Limb (tissue), 2 donors: Measurements from ENCODE around the gene RABGAP1L.

Experiments
- DNase-seq, 2 donors: peaks; one replicate each; pipeline ENCODE4 v3.0.0-alpha.2; 2016; ENCODE audit errors: extremely low spot score in 2 of 2

Gene RABGAP1L

DNA sequence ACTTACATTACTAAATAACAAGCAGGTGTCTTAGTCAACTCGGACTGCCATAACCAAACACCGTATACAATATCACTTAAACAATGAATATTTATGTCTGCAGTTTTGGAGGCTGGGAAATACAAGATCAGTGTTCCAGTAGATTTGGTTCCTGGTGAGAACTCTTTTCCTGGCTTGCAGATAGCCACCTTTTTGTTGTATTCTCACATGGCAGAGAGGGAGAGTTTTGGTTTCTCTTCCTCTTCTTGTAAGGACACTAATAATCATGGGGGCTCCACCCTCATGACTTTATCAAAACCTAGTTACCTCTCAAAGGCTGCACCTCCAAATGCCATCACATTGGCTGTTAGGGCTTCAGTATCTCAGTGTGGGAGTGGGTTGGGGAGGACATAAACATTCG, 757.5 kb downstream of the RABGAP1L start:
- no peak for DNase-seq

DNA sequence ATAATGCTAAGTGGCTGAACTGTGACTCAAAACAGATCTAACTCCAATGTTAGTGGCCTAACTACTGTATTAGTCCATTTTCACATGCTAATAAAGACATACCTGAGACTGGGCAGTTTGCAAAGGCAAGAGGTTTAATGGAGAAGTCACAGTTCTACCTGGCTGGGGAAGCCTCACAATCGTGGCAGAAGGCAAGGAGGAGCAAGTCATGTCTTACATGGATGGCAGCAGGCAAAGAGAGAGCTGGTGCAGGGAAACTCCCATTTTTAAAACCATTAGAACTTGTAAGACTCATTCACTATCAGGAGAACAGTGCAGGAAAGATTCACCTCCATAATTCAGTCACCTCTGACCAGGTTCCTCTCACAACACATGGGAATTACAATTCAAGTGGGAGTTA, 760.8 kb downstream of the RABGAP1L start:
- DNase-seq = no peak

DNA sequence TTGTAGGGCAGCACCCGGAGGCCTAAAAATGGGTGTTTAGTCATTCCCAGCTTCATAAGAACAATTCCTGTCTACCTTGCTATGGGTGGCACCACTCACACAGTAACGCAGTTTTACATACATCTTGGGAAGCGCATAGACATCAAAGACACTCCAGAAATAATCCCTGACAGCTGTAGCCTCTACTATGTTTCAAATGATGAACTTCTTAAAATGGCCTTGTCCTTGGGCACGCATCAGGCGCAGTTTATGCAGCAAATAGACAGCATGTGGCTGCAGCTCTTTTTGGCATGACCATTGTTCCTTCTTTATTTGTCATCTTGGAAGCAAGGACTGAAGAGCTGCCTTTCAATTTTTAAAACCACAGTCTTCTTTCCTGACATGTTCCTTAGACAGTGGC, 762.8 kb downstream of the RABGAP1L start:
- DNase-seq = no peak

DNA sequence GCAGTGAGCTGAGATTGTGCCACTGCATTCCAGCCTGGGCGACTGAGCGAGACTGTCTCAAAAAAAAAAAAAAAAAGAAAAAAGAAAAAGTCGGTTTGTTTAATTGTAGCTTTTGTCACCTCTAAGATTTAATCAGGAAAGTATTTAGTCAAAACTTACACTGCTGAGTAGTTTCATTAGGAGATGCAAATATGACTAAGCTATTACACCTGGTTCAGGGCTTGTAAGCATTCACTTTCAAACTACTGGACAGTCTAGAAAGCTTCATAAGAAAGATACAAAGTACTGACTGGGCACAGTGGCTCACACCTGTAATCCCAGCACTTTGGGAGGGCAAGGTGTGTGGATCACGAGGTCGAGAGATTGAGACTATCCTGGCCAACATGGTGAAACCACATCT, 764.5 kb downstream of the RABGAP1L start:
- DNase-seq = no peak

DNA sequence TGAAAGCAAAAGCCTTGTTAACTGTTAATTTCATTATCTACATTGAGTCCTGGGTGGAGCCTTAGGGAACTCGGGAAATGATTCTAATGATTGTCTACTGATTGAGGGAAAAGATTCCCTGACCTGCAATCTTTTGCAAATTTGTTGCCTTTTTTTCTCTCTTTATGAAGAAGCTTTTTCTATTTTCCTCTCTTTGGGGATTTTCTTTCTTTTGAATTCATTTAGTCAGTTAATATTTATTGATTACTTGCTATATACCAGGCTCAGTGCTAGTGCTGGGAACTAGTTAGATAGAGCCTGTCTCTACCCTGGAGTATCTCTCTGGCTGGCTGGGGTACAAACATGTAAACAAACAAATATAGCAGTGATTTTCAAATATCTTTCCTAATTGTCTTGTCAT, 769.2 kb downstream of the RABGAP1L start:
- no peak for DNase-seq

DNA sequence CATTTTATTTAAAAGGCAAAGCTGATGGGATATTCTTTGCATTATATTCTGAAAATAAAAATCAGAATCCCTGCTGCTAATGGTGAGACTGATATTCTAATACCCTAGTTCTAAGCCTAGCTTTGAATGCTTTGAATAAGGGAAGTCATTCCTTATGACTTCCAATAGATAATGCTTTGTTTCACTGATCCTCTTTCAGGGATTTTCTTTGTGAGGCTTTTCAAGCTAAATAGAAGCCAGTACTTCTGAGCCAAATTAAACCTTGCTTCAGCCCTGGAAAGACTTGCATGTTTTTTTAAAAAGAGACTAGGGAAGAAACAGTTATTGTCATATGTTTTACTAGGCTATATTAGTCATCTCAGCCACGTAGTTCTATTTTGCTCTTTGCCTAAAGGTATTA, 771.9 kb downstream of the RABGAP1L start:
- DNase-seq = no peak

DNA sequence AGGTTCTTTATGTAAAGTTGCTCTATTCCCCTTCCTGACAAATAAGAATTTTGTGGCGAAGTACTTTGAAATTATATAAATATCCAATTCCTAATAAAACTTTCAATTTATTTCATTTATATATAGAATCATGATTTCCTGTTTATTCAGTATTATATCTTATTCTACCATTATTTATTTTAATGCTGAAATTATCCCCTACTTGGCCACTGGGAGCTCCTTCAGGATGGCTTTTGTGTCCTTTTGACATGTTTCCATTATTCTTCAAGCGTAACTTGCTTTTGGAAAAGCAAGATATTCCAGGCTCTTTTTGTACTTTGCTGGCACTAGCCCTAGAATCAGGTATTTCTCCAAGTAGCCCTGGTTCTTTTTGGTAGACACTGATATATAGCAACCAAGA, 773.3 kb downstream of the RABGAP1L start:
- no peak for DNase-seq

DNA sequence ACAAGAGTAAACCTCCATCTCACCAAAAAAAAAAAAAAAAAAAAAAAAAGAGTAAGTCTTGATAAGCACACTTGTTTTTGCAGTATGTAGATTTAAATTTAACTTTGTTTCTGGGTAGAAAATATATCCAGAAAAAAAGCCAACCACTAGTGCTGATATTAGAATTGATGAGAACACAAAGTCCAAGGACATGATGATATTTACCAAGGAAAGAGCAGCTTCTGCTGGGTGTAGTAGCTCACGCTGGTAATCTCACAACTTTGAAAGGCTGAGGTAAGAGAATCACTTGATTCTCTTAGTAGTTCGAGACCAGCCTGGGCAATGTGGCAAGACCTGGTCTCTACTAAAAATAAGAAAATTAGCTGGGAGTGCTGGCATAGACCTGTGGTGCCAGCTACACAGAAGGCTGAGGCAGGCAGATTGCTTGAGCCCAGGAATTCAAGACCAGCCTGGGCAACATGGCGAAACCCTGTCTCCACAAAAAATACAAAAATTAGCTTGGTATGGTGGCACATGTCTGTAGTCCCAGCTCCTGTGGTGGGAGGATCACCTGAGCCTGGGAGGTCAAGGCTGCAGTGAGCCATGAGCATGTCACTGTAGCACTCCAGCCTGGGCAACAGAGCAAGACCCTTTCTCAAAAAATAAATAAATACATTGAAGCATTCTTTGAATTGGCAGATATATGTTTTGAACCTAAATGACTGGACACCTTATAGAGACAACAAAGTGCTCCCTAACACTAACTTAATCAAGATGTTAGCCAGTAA, 776.8 kb downstream of the RABGAP1L start:
- no peak for DNase-seq

DNA sequence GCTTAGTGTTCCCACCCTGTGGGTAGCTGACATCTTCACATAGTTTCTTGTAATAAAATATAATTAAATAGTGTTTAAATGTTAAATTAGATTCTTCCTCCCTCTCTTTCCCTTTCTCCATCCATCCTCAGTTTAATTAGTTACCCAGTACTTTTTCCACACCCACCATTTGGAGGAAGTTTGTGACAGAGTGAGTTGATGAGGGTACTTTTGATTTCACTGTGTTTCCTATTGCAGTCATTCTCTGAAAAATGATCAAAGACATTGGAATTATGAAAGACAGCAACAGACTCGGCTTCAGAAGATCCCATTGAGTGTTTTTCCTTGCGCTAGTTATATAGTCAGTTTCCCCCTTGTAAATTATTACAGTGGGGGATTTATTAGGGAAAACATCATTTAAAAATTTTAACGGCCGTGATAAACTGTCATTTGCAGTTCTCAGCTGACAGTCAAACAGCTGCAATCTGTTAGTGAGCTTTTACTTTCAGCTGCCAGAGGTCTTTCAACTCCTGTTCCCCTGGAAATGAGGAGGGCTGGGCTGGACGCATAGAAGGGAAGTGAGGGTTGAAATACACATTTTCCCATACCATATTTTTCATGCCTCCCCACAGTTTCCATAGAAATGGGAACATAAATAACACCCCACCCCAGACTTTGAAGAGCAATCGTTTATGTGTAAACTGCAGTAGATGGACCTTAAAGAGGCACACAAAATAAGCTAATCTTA, 779.1 kb downstream of the RABGAP1L start:
- DNase-seq = peak in 1 of 2 donors; percentile 85

DNA sequence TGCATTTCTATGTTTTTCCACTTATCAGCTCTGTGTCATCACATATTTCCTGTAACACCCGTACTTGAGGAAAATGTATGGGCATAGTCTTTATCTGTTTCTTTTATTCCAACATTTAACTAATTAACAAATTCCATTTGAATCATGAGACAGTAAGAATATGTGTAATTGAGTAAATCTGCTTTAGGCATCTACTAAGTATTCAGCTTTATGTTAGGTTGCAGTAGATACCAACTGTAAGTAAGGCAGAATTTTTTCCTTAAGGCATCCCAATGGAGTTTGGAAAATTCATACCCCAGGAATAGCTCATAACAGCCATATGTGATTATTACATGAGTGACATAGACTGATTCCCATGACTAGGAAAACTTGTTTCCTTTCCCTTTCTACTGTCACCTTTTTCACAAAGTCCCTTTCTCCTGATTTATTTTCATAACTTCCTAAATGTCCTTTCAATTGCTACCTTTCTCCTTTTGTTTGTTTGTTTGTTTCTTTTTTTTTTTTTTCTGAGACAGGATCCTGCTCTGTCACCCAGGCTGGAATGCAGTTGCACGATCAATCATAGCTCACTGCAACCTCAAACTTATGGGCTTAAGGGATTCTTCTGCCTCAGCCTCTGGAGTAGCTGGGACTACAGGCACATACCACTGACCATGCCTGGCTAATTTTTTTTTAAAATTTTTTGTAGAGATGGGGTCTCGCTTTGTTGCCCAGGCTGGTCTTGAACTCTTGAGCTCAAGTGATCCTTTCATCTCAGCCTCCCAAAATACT, 780.6 kb downstream of the RABGAP1L start:
- no peak for DNase-seq

DNA sequence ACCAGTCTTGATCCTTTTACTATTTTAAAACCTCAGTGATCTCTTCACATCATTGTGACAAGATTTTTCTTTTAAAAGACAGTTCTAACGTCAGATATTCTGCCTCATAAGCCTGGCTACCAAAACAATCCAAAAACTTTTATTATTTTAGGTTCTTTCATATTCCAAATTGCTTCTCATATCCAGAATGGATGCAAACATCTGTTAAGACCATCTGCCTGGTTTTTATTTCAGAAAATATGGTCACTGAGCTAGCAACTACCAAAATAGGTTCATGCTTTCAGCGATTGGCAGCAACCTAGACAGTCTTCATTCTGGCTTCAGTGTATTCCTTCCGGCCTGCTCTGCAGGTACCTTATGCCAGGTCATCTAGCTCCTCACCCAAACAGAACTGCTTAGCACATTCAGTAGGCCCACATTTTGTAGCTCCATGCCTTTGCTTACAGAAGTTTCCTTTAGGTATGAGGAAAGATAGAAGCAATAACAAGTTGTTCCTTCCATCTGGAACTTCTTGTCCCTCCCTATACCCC, 781.4 kb downstream of the RABGAP1L start:
- DNase-seq = no peak

DNA sequence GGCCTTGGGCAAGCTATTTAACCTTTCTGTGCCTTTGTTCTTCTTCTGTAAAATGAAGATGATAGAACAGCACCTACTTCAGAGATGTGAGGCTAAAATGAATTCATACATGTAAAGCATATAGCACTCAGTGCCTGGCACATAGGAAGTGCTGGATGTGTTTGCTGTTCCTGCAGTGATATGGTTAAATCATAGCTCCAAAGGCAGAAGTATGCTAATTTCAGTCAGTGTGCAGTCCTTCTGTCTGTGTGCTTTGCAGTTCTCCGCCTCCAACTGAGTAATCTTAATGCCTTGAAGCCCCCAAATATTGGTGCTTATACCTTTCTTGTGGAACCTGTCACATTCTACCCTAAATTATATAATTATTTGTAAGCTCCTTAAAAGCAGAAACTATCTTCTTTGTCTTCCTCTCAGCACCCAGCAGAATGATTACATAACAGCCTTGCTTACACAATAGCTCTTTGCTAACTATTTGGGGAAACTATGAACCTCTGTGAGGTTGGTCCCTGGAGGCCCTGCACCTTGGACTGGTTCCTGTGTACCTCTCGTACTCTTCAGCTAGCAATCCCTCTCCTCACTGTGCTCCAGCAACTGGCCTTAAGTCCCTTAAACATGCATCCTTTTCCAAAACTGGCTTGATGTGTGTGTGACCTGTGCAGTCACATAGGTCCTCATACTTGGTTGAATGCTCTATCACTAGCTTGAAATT, 783.4 kb downstream of the RABGAP1L start:
- no peak for DNase-seq

DNA sequence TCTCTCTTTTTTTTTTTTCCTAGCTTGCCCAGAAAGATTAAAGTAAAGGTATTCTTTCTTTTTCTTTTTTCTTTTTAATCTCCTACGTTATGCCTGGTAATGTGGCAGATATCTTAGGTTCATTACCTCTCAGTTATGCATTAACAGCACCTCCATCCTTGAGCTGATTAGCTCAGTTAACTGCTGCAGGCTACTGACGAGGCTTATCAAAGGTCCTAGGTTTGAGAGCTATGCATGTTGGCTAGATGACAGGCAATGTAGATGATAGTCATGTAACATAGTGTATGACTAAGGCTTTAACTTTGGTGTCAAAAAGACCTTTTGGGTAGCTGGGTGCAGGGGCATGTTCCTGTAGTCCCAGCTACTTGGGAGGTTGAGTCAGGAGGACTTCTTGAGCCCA, 786.7 kb downstream of the RABGAP1L start:
- DNase-seq = no peak

DNA sequence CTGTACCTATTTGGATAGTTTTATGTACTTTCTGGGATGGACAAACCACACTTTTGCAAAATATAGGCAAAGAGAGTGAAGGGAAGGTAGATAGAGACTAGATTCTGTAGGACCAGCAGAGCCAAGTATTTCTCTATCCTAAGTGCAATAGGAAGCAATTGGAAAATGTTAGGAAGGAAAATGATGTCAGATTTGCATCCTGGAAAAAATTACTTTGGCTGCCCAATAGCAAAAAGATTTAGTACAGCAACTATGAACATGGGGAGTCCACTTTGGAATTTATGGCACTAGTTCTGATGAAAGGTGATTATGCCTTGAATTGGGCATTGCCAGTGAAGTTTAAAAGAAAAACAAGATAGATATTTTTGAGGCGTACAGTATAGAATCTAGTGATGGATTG, 789.7 kb downstream of the RABGAP1L start:
- DNase-seq = no peak

DNA sequence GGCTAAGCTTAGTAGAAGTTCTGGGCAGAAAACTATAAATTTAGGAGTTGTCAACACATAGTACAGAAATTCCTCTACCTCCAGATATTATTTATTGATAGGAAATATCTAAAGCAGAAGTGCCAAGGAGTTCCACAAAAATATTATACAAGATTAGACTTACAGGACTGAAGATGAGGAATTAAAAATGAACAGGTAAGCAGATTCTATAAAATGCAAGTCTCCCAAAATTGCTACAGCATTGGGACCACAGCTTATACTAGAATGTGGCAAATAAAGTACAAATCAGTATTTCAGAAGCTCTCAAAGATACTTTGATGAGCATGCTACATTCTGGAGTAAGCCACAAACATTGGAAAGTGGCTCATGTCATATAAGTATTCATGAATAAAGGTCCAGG, 790.3 kb downstream of the RABGAP1L start:
- no peak for DNase-seq

DNA sequence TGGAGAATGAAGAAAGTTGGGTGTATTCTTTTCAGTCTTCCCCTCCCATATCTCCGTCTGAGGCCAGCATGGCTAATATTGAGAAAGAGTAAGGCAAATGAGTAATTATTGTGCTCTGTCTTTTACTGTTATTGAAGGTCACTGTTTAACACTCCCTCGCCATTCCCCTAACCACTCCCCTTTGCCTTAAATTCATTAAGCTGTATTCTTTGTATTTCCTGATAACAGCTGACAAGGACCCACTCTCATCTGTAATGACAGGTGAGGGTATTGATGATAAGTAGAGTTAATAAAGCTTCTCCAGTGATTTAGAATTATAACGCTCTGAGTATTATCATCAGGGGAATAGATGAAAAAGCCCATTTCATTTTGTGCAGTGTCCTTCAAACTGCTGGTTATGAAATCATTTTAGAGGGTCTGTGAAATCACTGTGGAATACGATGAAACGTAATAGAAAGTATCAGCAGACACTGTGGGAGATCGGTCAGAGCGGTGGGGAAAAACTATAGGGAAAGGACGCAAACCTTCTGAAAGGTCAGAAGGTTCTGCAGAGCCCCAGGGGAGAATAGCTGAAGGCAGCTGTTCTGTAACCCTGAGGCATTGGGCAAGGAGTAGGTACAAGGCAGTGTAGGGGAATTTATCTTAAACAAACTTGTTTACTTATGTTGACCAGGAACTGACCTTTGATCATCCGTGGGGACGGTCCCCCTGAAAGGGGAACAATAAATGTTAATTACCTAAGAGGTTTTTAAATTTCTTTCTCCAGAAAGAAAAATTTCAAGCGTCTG, 794.2 kb downstream of the RABGAP1L start:
- DNase-seq = no peak

DNA sequence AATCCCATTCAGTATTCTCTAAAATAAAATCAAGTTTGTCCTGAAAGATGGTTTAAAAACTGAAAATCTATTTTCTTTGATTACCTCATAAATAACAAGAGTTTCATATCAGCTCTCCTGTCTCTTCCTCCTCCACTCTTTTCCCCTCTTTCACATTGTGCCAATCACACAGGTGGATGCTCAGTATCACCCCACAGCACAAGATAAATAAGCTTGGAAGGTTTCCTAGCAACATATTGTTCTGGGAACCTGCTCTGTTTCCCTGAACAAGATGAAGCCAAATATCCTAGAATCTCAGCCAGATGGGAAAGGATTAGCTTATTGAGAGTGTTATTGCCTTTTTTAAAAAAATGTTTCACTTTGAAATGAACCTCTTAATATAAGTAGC, 794.7 kb downstream of the RABGAP1L start:
- DNase-seq = peak in 1 of 2 donors; percentile 36

DNA sequence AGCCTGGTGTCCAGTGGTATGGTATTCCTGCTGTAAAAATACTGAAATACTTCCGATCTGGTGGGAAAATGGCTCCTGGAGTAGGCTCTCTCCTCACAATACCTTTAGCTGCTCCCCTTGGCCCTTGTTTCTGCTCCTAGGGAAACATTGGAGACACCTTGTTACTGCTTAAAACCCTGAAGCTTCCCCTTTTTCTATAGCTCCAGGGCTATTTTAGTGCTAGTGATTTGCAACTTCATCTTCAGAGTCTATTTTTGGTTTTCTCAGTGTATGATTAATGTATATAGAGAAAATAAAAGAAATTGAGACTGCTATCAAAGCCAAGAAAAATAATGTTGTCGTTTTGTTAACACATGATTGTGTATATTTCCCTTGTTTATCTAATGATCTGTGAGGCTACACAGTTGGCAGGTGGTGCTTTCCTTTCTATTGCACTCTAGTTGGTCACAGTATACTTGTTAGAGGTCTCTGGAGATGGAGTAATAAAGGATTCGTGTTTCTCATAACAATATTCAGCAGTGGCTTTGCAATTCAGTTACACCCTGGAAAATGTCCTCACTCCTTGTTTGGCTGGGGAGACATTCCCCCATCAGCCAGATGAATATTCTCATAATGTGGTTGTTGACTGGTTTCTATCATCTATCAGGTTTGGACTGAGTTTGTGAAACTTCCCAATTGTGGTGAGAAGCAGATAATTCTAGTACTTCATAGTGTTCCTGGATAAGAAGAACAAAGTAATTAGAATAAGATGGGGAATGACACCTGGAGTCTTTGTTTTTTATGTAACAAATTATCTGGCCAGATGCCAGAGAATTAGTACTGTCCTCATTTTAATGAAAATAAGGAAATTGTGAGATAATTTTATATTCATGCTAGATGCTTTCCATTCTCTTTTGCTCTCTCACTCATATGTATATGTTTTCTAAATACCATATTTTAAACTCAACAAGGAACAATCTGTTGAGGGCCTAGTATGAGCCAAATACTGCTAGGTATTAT, 795.6 kb downstream of the RABGAP1L start:
- peak in 1 of 2 donors; percentile 24 for DNase-seq

DNA sequence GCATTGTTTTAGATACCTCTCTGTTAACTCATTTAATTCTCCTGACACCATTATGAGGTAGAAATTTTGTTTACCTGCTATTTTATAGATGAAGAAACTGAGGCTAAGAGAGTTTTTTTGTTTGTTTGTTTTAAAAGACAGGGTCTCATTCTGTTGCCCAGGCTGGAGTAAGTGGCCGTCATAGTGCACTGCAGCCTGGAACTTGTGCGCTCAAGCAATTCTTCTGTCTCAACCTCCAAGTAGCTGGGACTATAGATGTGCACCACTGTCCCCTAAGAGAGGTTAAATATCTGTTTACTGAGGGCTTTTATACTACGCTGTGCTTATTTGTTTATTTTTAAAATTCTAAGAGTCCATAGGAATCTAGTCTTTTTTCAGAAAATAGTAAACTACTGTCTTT, 796.8 kb downstream of the RABGAP1L start:
- no peak for DNase-seq
